KMS-11 (cell line): Measurements from ENCODE around the gene STAT4.

Experiments
- H2AFZ ChIP-seq: fragments of 200-600 bp; sonication (generic); 2 replicates; pipeline ENCODE4 v1.6.1; 2016; ENCODE audit warnings: antibody characterized with exemption, mixed run types, low read depth
- H3K27ac ChIP-seq: fragments of 200-600 bp; sonication (generic); 2 replicates; pipeline ENCODE4 v1.6.1; 2016; ENCODE audit warnings: mild to moderate bottlenecking, mixed run types
- H3K27me3 ChIP-seq: fragments of 200-600 bp; sonication (generic); 2 replicates; pipeline ENCODE4 v1.6.1; 2017; ENCODE audit warnings: mild to moderate bottlenecking, low read depth, mixed run types, moderate library complexity; ENCODE audit not compliant: insufficient read depth
- H3K36me3 ChIP-seq: fragments of 200-600 bp; sonication (generic); 2 replicates; pipeline ENCODE4 v1.6.1; 2017; ENCODE audit warnings: mild to moderate bottlenecking, mixed run types; ENCODE audit not compliant: insufficient read depth
- H3K4me1 ChIP-seq: fragments of 200-600 bp; sonication (generic); 2 replicates; pipeline ENCODE4 v1.6.1; 2016; ENCODE audit warnings: mild to moderate bottlenecking, low read depth, mixed run types; ENCODE audit not compliant: poor library complexity, severe bottlenecking
- H3K4me2 ChIP-seq: fragments of 200-600 bp; sonication (generic); 2 replicates; pipeline ENCODE4 v1.7.0; 2016; ENCODE audit warnings: mild to moderate bottlenecking, mixed run types
- H3K4me3 ChIP-seq: fragments of 200-600 bp; sonication (generic); IDR thresholded peaks from 2 replicates; pipeline ENCODE4 v1.6.1; 2017; ENCODE audit warnings: low read depth, low read length, mixed read lengths; ENCODE audit not compliant: insufficient read depth
- H3K79me2 ChIP-seq: fragments of 200-600 bp; sonication (generic); 2 replicates; pipeline ENCODE4 v1.6.1; 2016; ENCODE audit warnings: low read depth, mixed run types; ENCODE audit not compliant: insufficient read depth
- H3K9ac ChIP-seq: fragments of 200-600 bp; sonication (generic); 2 replicates; pipeline ENCODE4 v1.6.1; 2016; ENCODE audit warnings: mild to moderate bottlenecking, mixed run types
- H4K20me1 ChIP-seq: fragments of 200-600 bp; sonication (generic); 2 replicates; pipeline ENCODE4 v1.6.1; 2016; ENCODE audit warnings: mild to moderate bottlenecking, mixed run types; ENCODE audit not compliant: insufficient read depth
- CTCF ChIP-seq: fragments of 200-600 bp; sonication (generic); conservative IDR thresholded peaks from 2 replicates; pipeline ENCODE4 v1.6.1; 2017; ENCODE audit warnings: low read depth, mild to moderate bottlenecking, antibody characterized with exemption, low read length, moderate library complexity, mixed read lengths

Gene STAT4

GRCh38 chr2:191122638-191123294 lies 28.0 kb downstream of the STAT4 start:
- H3K4me1 ChIP-seq, result no peaks in the 10 kb centered on the region
- H2AFZ ChIP-seq, result no peak overlapping the region
- H3K9ac ChIP-seq, result no peak overlapping the region
- no peak overlapping the region for H3K4me3 ChIP-seq
- H3K27me3 ChIP-seq, result no peaks in the 10 kb centered on the region
- H3K4me2 ChIP-seq, result no peak overlapping the region
- H3K27ac ChIP-seq, result no peak overlapping the region
- no peaks in the 10 kb centered on the region for H3K79me2 ChIP-seq
- no peaks in the 10 kb centered on the region for H4K20me1 ChIP-seq
- no peak for TF ChIP-seq CTCF
- H3K36me3 ChIP-seq, result no peaks in the 10 kb centered on the region

DNA sequence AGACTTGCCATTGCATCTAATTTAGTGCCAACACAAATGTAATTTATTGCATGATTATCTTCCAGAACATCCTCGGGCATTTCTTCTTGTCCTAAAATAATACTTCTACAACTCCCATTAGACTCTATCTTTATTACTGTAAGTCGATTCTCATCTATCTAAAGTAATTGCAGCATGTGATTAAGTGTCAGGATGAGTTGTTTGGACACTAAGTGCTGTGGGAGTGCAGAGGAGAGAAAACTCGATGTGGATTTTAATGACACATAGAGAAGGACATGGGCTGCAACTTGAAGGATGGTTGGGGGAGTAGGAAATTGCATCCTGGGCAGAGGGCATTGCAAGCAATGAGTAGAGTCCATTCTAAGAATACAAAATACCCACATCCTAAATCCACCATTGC lies 33.5 kb downstream of the STAT4 start:
- Histone ChIP-seq H3K4me2 (no peak overlapping the region), H3K27ac (no peak overlapping the region), H3K36me3 (no peaks in the 10 kb centered on the region), H3K4me3 (no peak overlapping the region), H3K4me1 (no peaks in the 10 kb centered on the region), H3K79me2 (no peaks in the 10 kb centered on the region), H2AFZ (no peak overlapping the region), H4K20me1 (no peaks in the 10 kb centered on the region), H3K9ac (no peak overlapping the region), H3K27me3 (no peaks in the 10 kb centered on the region)
- no peak for TF ChIP-seq CTCF

DNA sequence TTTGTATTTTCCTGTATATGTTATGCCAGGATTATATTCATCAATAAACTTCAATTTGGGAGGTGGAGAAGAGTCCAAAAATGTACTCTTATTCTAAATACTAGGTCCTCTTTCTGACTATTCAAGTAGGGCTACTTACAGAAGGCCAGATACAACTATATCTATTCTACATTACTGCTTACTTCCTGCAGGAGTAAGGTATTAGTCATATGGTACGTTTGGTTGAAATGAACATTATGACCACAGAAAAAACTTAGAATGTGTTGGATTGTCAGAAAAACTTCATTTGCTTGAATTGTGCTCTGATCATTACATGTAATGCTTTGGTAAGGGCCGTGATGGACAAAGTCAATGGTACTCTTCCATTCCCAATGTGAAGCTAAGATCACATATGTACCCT lies 35.0 kb downstream of the STAT4 start:
- Histone ChIP-seq H3K4me1 (no peaks in the 10 kb centered on the region), H3K9ac (no peak overlapping the region), H2AFZ (no peak overlapping the region), H3K27ac (no peak overlapping the region), H4K20me1 (no peaks in the 10 kb centered on the region), H3K79me2 (no peaks in the 10 kb centered on the region), H3K36me3 (no peaks in the 10 kb centered on the region), H3K4me2 (no peak overlapping the region), H3K27me3 (no peaks in the 10 kb centered on the region), H3K4me3 (no peak overlapping the region)
- no peak for TF ChIP-seq CTCF

- H3K4me2 ChIP-seq, result no peak overlapping the region
- no peaks in the 10 kb centered on the region for H3K4me1 ChIP-seq
- TF ChIP-seq CTCF, result no peak
- H3K27me3 ChIP-seq, result no peaks in the 10 kb centered on the region
- H3K9ac ChIP-seq, result no peak overlapping the region
- no peak overlapping the region for H3K4me3 ChIP-seq
- H3K36me3 ChIP-seq, result no peaks in the 10 kb centered on the region
- no peak overlapping the region for H3K27ac ChIP-seq
- H4K20me1 ChIP-seq, result no peaks in the 10 kb centered on the region
- no peak overlapping the region for H2AFZ ChIP-seq
- H3K79me2 ChIP-seq, result no peaks in the 10 kb centered on the region
Measured at GRCh38 chr2:191115391-191115790, 35.4 kb downstream of the STAT4 start.
